GM23338 (cell line): ENCODE data around the gene CLPX. TPM values are rescaled to one million over a fixed set of nuclear protein-coding genes. Genes with fewer than 3 reads are reported as not detected.

Experiments
- ATAC-seq: fragments of 200-7000 bp; cut with Tn5 transposase; 3 replicates; pipeline ENCODE4 v1.9.1; 2020
- DNase-seq: peaks from one replicate; pipeline ENCODE4 v3.0.0-alpha.2; 2015; ENCODE audit warnings: low spot score
- H2AFZ ChIP-seq: fragments of 200-600 bp; sonication (generic); 2 replicates; pipeline ENCODE4 v1.8.0; 2016; ENCODE audit warnings: antibody characterized with exemption, mild to moderate bottlenecking, moderate library complexity
- H3F3A ChIP-seq: fragments of 200-600 bp; sonication (generic); replicated peaks from 2 replicates; pipeline ENCODE4 v1.8.0; 2017; ENCODE audit warnings: antibody characterized with exemption, mixed run types, low read depth
- H3K27ac ChIP-seq: fragments of 200-600 bp; sonication (generic); 2 replicates; pipeline ENCODE4 v1.6.1; 2016; ENCODE audit warnings: low read depth
- H3K27me3 ChIP-seq: fragments of 200-600 bp; sonication (generic); 2 replicates; pipeline ENCODE4 v1.8.0; 2016; ENCODE audit warnings: mild to moderate bottlenecking, mixed run types, moderate library complexity; ENCODE audit not compliant: insufficient read depth
- H3K36me3 ChIP-seq: fragments of 200-600 bp; sonication (generic); 2 replicates; pipeline ENCODE4 v1.8.0; 2016; ENCODE audit warnings: mild to moderate bottlenecking; ENCODE audit not compliant: insufficient read depth
- H3K4me1 ChIP-seq: fragments of 200-600 bp; sonication (generic); 2 replicates; pipeline ENCODE4 v1.8.0; 2016; ENCODE audit warnings: mild to moderate bottlenecking, moderate library complexity; ENCODE audit not compliant: insufficient read depth
- H3K4me2 ChIP-seq: fragments of 200-600 bp; sonication (generic); 2 replicates; pipeline ENCODE4 v1.7.1; 2017; ENCODE audit warnings: mixed run types
- H3K4me3 ChIP-seq: fragments of 200-600 bp; sonication (generic); 2 replicates; pipeline ENCODE4 v1.6.1; 2016; ENCODE audit warnings: mixed run types
- H3K79me2 ChIP-seq: fragments of 200-600 bp; sonication (generic); replicated peaks from 2 replicates; pipeline ENCODE4 v1.8.0; 2017; ENCODE audit warnings: mild to moderate bottlenecking; ENCODE audit not compliant: insufficient read depth
- H3K9me2 ChIP-seq: fragments of 200-600 bp; sonication (generic); 2 replicates; pipeline ENCODE4 v1.8.0; 2017; ENCODE audit not compliant: insufficient read depth
- H4K20me1 ChIP-seq: fragments of 200-600 bp; sonication (generic); replicated peaks from 2 replicates; pipeline ENCODE4 v1.8.0; 2017; ENCODE audit warnings: mild to moderate bottlenecking; ENCODE audit not compliant: insufficient read depth
- H3K27ac Mint-ChIP-seq: 2 replicates; pipeline ENCODE4 v1.8.0; 2020; ENCODE audit warnings: inconsistent platforms, mild to moderate bottlenecking, moderate library complexity, mixed read lengths
- H3K27me3 Mint-ChIP-seq: 3 replicates; pipeline ENCODE4 v1.8.0; 2022; ENCODE audit warnings: low read depth, mild to moderate bottlenecking, moderate library complexity, mixed read lengths, inconsistent platforms; ENCODE audit not compliant: insufficient read depth, poor library complexity
- H3K36me3 Mint-ChIP-seq: 3 replicates; pipeline ENCODE4 v1.8.0; 2021; ENCODE audit warnings: low read depth, mild to moderate bottlenecking, inconsistent platforms, moderate library complexity, mixed read lengths
- H3K4me1 Mint-ChIP-seq: 3 replicates; pipeline ENCODE4 v1.8.0; 2020; ENCODE audit warnings: mild to moderate bottlenecking, inconsistent platforms, mixed read lengths
- H3K4me3 Mint-ChIP-seq: 3 replicates; pipeline ENCODE4 v1.8.0; 2021; ENCODE audit warnings: moderate library complexity, mild to moderate bottlenecking, inconsistent platforms, mixed read lengths
- H3K9me3 Mint-ChIP-seq: 3 replicates; pipeline ENCODE4 v1.8.0; 2020; ENCODE audit warnings: moderate library complexity, mild to moderate bottlenecking, inconsistent platforms, mixed read lengths
- EZH2 ChIP-seq: fragments of 200-600 bp; sonication (generic); IDR thresholded peaks from one replicate; pipeline ENCODE4 v1.8.0; 2017; ENCODE audit warnings: antibody characterized with exemption, mild to moderate bottlenecking, low read depth; ENCODE audit not compliant: unreplicated experiment
- EZH2phosphoT487 ChIP-seq: fragments of 200-600 bp; sonication (generic); IDR thresholded peaks from one replicate; pipeline ENCODE4 v1.8.1; 2018; ENCODE audit warnings: antibody characterized with exemption; ENCODE audit not compliant: unreplicated experiment
- JUNB ChIP-seq: IDR thresholded peaks from one replicate; pipeline ENCODE4 v1.6.1; 2016; ENCODE audit warnings: antibody characterized with exemption; ENCODE audit not compliant: unreplicated experiment
- NANOG ChIP-seq: IDR thresholded peaks from 2 replicates; pipeline ENCODE4 v1.6.1; 2016; ENCODE audit warnings: antibody characterized with exemption, borderline replicate concordance
- POLR2AphosphoS5 ChIP-seq: IDR thresholded peaks from 2 replicates; pipeline ENCODE4 v1.6.1; 2016; ENCODE audit warnings: antibody characterized with exemption, low read depth
- STAT1 ChIP-seq: IDR thresholded peaks from one replicate; pipeline ENCODE4 v1.6.1; 2016; ENCODE audit warnings: antibody characterized with exemption; ENCODE audit not compliant: unreplicated experiment
- ZNF114 ChIP-seq: fragments of 250-450 bp; sonication (Bioruptor Pico); IDR thresholded peaks from 2 replicates; pipeline ENCODE4 v1.5.0; 2020; ENCODE audit warnings: mild to moderate bottlenecking, moderate library complexity
- ZNF331 ChIP-seq: fragments of 250-450 bp; sonication (Bioruptor Pico); IDR thresholded peaks from 2 replicates; pipeline ENCODE4 v1.5.0; 2020; ENCODE audit warnings: low read depth, mild to moderate bottlenecking, moderate library complexity
- polyA plus RNA-seq: library from polyadenylated mRNA; unstranded; fragments of >200 nt; fragmentation: Nextera tagmentation; extraction: Ambion mirVana; gene quantifications from 2 replicates; pipeline ENCODE4 v1.2.1, GENCODE V29; 2016
- total RNA-seq: library from RNA; depleted of rRNA; stranded (reverse); fragments of >200 nt; shearing (Covaris generic); gene quantifications from 2 replicates; pipeline ENCODE4 v1.2.3, GENCODE V29; 2014
- TF ChIP-seq, protein P1 (sequence below): fragments of 250-450 bp; sonication (Bioruptor Pico); IDR thresholded peaks from 2 replicates; pipeline ENCODE4 v1.5.0; 2020; ENCODE audit warnings: mild to moderate bottlenecking, moderate library complexity

Gene CLPX
- total and polyA plus RNA-seq, 2 experiments from 2014 or later, result 18.9 to 40.6 TPM

DNA sequence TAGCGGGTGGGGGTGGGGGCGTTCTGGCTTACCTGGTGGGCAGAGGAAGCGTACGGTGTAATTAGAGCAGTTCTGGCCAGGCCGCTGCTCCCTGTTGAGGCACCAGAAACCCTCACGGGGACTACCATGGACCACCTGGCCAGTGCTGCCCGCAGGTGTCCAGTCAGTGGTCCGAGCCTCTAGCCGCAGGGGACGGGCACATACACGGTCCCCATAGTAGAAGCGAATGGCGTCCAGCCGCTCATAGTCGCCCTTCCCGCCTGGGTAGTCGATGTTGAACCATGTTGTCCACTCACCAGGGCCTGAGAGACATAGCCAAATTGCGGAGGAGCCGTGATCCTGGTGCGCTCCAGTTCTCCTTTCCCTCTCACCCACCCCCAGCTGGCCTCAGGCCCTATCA is 21.6 kb upstream of the CLPX start (continued):
- TF ChIP-seq, protein P1, sequence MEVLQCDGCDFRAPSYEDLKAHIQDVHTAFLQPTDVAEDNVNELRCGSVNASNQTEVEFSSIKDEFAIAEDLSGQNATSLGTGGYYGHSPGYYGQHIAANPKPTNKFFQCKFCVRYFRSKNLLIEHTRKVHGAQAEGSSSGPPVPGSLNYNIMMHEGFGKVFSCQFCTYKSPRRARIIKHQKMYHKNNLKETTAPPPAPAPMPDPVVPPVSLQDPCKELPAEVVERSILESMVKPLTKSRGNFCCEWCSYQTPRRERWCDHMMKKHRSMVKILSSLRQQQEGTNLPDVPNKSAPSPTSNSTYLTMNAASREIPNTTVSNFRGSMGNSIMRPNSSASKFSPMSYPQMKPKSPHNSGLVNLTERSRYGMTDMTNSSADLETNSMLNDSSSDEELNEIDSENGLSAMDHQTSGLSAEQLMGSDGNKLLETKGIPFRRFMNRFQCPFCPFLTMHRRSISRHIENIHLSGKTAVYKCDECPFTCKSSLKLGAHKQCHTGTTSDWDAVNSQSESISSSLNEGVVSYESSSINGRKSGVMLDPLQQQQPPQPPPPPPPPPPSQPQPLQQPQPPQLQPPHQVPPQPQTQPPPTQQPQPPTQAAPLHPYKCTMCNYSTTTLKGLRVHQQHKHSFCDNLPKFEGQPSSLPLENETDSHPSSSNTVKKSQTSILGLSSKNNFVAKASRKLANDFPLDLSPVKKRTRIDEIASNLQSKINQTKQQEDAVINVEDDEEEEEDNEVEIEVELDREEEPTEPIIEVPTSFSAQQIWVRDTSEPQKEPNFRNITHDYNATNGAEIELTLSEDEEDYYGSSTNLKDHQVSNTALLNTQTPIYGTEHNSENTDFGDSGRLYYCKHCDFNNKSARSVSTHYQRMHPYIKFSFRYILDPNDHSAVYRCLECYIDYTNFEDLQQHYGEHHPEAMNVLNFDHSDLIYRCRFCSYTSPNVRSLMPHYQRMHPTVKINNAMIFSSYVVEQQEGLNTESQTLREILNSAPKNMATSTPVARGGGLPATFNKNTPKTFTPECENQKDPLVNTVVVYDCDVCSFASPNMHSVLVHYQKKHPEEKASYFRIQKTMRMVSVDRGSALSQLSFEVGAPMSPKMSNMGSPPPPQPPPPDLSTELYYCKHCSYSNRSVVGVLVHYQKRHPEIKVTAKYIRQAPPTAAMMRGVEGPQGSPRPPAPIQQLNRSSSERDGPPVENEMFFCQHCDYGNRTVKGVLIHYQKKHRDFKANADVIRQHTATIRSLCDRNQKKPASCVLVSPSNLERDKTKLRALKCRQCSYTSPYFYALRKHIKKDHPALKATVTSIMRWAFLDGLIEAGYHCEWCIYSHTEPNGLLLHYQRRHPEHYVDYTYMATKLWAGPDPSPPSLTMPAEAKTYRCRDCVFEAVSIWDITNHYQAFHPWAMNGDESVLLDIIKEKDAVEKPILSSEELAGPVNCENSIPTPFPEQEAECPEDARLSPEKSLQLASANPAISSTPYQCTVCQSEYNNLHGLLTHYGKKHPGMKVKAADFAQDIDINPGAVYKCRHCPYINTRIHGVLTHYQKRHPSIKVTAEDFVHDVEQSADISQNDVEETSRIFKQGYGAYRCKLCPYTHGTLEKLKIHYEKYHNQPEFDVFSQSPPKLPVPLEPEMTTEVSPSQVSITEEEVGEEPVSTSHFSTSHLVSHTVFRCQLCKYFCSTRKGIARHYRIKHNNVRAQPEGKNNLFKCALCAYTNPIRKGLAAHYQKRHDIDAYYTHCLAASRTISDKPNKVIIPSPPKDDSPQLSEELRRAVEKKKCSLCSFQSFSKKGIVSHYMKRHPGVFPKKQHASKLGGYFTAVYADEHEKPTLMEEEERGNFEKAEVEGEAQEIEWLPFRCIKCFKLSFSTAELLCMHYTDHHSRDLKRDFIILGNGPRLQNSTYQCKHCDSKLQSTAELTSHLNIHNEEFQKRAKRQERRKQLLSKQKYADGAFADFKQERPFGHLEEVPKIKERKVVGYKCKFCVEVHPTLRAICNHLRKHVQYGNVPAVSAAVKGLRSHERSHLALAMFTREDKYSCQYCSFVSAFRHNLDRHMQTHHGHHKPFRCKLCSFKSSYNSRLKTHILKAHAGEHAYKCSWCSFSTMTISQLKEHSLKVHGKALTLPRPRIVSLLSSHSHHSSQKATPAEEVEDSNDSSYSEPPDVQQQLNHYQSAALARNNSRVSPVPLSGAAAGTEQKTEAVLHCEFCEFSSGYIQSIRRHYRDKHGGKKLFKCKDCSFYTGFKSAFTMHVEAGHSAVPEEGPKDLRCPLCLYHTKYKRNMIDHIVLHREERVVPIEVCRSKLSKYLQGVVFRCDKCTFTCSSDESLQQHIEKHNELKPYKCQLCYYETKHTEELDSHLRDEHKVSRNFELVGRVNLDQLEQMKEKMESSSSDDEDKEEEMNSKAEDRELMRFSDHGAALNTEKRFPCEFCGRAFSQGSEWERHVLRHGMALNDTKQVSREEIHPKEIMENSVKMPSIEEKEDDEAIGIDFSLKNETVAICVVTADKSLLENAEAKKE (CRISPR knock-in tag), result no peak
- TF ChIP-seq EZH2 (no peak), ZNF331 (CRISPR knock-in tag) (no peak), JUNB (no peak), NANOG (no peak), EZH2phosphoT487 (no peak), POLR2AphosphoS5 (no peak), ZNF114 (no peak), STAT1 (no peak)

DNA sequence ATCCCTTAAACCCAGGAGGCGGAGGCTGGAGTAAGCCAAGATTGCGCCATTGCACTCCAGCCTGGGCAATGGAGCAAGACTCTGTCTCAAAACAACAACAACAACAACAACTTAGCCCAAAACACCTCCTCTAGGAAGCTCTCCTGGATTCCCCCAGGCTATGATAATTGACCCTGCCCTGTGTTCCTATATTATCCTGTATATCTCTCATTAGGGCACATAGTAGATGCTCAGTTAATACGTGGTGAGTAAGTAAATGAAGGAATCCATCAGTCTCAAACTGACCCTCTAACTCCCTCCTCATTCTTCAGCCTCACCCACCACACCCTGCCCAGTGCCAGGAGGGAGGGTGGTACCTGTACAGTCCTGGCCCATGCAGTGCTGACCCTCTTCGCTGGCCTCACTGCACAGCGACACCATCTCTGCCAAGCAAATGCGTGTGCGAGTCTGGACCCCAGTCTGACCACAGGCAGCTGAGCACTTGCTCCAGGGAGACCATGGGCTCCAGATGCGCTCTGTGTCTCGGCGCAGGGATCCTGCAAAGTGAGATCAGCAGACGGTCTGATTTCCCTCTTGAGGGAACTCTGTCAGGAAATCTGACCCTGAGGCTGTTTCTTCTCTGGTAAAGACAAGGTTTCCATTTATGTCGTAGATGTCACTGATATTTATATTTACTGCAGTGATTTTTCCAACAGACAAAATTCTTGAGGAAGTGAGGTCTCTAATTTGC is 20.0 kb upstream of the CLPX start:
- no peaks in the 10 kb centered on the region for H4K20me1 ChIP-seq
- no peaks in the 10 kb centered on the region for H3K9me3 Mint-ChIP-seq
- H3K4me3 Mint-ChIP-seq, result no peak overlapping the region
- H3K4me1 Mint-ChIP-seq, result no peaks in the 10 kb centered on the region
- H2AFZ ChIP-seq, result no peak overlapping the region
- no peak for DNase-seq
- no peak for TF ChIP-seq EZH2
- TF ChIP-seq, protein P1 (CRISPR knock-in tag), result no peak
- no peak for TF ChIP-seq EZH2phosphoT487
- no peak for TF ChIP-seq ZNF114
- no peak for ATAC-seq
- no peaks in the 10 kb centered on the region for H3K36me3 ChIP-seq
- no peaks in the 10 kb centered on the region for H3K27me3 ChIP-seq
- H3K27ac ChIP-seq, result no peak overlapping the region
- no peaks in the 10 kb centered on the region for H3K4me1 ChIP-seq
- H3K27ac Mint-ChIP-seq, result no peak overlapping the region
- no peak overlapping the region for H3K4me3 ChIP-seq
- H3F3A ChIP-seq, result no peaks in the 10 kb centered on the region
- H3K4me2 ChIP-seq, result no peak overlapping the region
- H3K36me3 Mint-ChIP-seq, result no peaks in the 10 kb centered on the region
- H3K79me2 ChIP-seq, result no peaks in the 10 kb centered on the region
- H3K9me2 ChIP-seq, result peaks cover 3% of the 10 kb centered on the region; the same call in 1 of the 2 replicates
- peaks cover 4% of the 10 kb centered on the region for H3K27me3 Mint-ChIP-seq
